OCI-LY3 (cell line): Measurements from ENCODE around the gene SIAH2.

Experiments
- H2AFZ ChIP-seq: fragments of 200-600, 300-600 bp; shearing (Covaris generic); 2 replicates; pipeline ENCODE4 v1.6.0; 2014; ENCODE audit warnings: antibody characterized with exemption, low read depth, low read length
- H3K27ac ChIP-seq: fragments of 200-600, 300-600 bp; sonication (generic); 2 replicates; pipeline ENCODE4 v1.5.1; 2014; ENCODE audit warnings: mild to moderate bottlenecking, low read length, moderate library complexity, mixed read lengths
- H3K27me3 ChIP-seq: fragments of 200-600, 300-600 bp; sonication (generic); 2 replicates; pipeline ENCODE4 v1.6.1; 2014; ENCODE audit warnings: low read depth, low read length, mixed read lengths
- H3K36me3 ChIP-seq: fragments of 200-600, 300-600 bp; sonication (generic); replicated peaks from 2 replicates; pipeline ENCODE3; 2014; ENCODE audit warnings: low read depth, low read length, mixed read lengths
- H3K4me1 ChIP-seq: fragments of 300-600, 200-600 bp; sonication (generic); 2 replicates; pipeline ENCODE4 v1.6.1; 2014; ENCODE audit warnings: low read length, mixed read lengths
- H3K4me2 ChIP-seq: fragments of 200-600, 300-600 bp; sonication (generic); 2 replicates; pipeline ENCODE4 v1.6.1; 2014; ENCODE audit warnings: low read length, mixed read lengths
- H3K4me3 ChIP-seq: fragments of 300-600, 200-600 bp; sonication (generic); 2 replicates; pipeline ENCODE4 v1.5.1; 2014; ENCODE audit warnings: antibody characterized with exemption, mild to moderate bottlenecking, low read length, moderate library complexity
- H3K79me2 ChIP-seq: fragments of 300-600, 200-600 bp; shearing (Covaris generic); 2 replicates; pipeline ENCODE4 v1.6.1; 2014; ENCODE audit warnings: mild to moderate bottlenecking, low read length, mixed read lengths
- H3K9ac ChIP-seq: fragments of 300-600, 200-600 bp; shearing (Covaris generic); 2 replicates; pipeline ENCODE4 v1.6.0; 2014; ENCODE audit warnings: mild to moderate bottlenecking, low read length, moderate library complexity
- H3K9me3 ChIP-seq: fragments of 200-600, 300-600 bp; shearing (Covaris generic); 2 replicates; pipeline ENCODE4 v1.6.1; 2014; ENCODE audit warnings: low read length, mixed read lengths; ENCODE audit not compliant: insufficient read depth
- H4K20me1 ChIP-seq: fragments of 200-600, 300-600 bp; sonication (generic); 2 replicates; pipeline ENCODE4 v1.6.1; 2016; ENCODE audit warnings: low read length, mixed read lengths; ENCODE audit not compliant: insufficient read depth
- EZH2phosphoT487 ChIP-seq: fragments of 200-600 bp; shearing (Covaris generic); IDR thresholded peaks from 2 replicates; pipeline ENCODE4 v1.6.1; 2018; ENCODE audit warnings: antibody characterized with exemption, mixed run types, low read depth
- TF ChIP-seq, protein P1 (sequence below): fragments of 200-600, 300-600 bp; sonication (generic); IDR thresholded peaks from 2 replicates; pipeline ENCODE4 v1.5.1; 2014; ENCODE audit warnings: antibody characterized with exemption, low read length, low read depth

The SIAH2 gene

DNA sequence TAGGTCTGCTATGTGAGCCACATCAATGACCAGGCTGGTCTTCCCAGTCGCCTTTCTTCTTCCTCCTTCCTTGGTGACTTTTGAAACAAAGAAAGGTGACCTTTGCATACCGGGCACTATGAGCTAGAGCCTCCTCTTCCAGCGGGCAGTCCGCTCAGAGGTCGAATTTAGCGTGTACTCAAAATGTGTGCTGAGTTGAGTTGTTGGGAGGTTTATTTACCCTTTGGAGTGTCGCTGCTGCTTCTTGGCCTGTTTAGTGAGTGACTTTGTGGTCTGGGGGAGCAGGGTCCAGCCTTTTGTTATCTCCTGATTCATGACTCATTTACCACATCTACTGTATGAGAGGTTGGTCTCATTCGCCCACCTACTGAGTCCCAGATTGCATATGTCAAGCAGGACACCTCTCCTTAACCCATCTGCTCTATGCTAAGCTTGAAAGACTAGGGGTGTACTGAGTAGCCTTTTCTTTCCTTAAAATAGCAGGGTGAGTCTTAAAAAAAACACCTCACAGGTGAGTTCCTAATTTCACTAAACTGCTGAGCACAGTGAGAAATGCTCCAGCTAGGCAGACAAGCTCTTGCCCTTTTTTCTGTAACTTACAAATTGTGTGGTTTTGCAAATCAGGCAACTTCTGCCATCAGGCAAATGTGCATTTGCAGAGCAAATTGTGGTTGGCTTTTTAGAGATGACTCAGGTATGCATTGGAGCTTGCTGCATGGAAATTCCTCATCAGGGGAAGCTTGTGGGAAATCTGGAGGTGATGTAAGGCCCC lies 3.2 kb upstream of the SIAH2 start:
- Histone ChIP-seq H3K79me2 (peaks cover 20% of the 10 kb centered on the region), H4K20me1 (peaks cover 6% of the 10 kb centered on the region), H2AFZ (no peak overlapping the region), H3K9ac (peak overlapping the region; percentile 27), H3K4me2 (peak overlapping the region; percentile 75), H3K4me3 (peak overlapping the region; percentile 95), H3K27me3 (peaks cover 16% of the 10 kb centered on the region), H3K36me3 (peaks cover 3% of the 10 kb centered on the region), H3K9me3 (no peaks in the 10 kb centered on the region), H3K4me1 (peaks cover 37% of the 10 kb centered on the region), H3K27ac (peak overlapping the region; percentile 59)
- TF ChIP-seq, protein P1, sequence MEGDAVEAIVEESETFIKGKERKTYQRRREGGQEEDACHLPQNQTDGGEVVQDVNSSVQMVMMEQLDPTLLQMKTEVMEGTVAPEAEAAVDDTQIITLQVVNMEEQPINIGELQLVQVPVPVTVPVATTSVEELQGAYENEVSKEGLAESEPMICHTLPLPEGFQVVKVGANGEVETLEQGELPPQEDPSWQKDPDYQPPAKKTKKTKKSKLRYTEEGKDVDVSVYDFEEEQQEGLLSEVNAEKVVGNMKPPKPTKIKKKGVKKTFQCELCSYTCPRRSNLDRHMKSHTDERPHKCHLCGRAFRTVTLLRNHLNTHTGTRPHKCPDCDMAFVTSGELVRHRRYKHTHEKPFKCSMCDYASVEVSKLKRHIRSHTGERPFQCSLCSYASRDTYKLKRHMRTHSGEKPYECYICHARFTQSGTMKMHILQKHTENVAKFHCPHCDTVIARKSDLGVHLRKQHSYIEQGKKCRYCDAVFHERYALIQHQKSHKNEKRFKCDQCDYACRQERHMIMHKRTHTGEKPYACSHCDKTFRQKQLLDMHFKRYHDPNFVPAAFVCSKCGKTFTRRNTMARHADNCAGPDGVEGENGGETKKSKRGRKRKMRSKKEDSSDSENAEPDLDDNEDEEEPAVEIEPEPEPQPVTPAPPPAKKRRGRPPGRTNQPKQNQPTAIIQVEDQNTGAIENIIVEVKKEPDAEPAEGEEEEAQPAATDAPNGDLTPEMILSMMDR: no peak
- TF ChIP-seq EZH2phosphoT487: no peak

DNA sequence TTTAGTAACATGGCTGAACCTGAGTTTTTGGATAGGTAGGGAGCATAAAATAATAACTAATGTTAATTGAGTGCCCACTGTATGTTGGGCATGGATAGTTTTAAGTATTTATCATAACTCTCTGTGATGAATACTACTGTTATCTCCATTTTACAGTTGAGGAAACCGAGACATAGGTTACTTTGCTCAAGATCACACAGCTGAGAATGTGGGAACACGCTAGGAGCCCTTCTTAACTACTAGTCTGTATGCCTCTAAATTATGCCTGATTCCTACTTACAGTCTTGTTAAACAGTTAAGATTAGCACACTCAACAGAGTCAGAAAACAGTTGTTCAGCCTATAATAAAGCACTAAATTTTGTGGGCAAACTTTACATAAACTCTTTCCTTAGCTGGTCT lies 2.0 kb upstream of the SIAH2 start:
- peaks cover 32% of the 10 kb centered on the region for H3K79me2 ChIP-seq
- H2AFZ ChIP-seq: no peak overlapping the region
- no peaks in the 10 kb centered on the region for H3K9me3 ChIP-seq
- peak overlapping the region; percentile 96; the same call in 1 of the 2 replicates for H3K9ac ChIP-seq
- no peak for TF ChIP-seq EZH2phosphoT487
- TF ChIP-seq, protein P1: no peak
- peaks cover 4% of the 10 kb centered on the region for H3K36me3 ChIP-seq
- peak overlapping the region; percentile 75 for H3K4me2 ChIP-seq
- peaks cover 17% of the 10 kb centered on the region for H4K20me1 ChIP-seq
- peaks cover 49% of the 10 kb centered on the region for H3K4me1 ChIP-seq
- H3K4me3 ChIP-seq: peak overlapping the region; percentile 95
- no peak overlapping the region for H3K27ac ChIP-seq
- H3K27me3 ChIP-seq: peaks cover 16% of the 10 kb centered on the region

DNA sequence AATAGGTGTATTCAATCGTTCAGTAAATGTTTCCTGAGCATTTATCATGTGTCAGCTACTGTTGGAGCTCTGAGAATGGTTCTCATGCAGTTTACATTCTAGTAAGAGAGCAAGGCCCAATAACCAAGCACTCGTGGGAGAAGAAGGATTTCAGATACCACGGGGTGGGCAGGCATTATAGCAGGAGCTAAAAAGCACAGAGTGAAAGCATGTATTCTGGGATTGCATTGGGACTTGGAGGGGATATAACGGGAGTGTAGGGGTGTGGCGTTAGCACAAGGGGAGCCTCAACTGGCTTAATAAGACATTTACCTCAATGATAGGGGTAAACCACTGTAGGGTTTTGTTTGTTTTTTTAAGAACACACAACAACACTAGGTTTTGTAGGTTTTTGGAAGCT lies 1.6 kb upstream of the SIAH2 start:
- Histone ChIP-seq H4K20me1 (peaks cover 21% of the 10 kb centered on the region), H3K4me1 (peaks cover 53% of the 10 kb centered on the region), H3K4me2 (peak overlapping the region; percentile 75), H3K27ac (no peak overlapping the region), H3K4me3 (peak overlapping the region; percentile 95), H3K9me3 (no peaks in the 10 kb centered on the region), H3K9ac (peak overlapping the region; percentile 96), H2AFZ (no peak overlapping the region), H3K27me3 (peaks cover 16% of the 10 kb centered on the region), H3K36me3 (peaks cover 4% of the 10 kb centered on the region), H3K79me2 (peaks cover 36% of the 10 kb centered on the region)
- TF ChIP-seq, protein P1: no peak
- no peak for TF ChIP-seq EZH2phosphoT487

DNA sequence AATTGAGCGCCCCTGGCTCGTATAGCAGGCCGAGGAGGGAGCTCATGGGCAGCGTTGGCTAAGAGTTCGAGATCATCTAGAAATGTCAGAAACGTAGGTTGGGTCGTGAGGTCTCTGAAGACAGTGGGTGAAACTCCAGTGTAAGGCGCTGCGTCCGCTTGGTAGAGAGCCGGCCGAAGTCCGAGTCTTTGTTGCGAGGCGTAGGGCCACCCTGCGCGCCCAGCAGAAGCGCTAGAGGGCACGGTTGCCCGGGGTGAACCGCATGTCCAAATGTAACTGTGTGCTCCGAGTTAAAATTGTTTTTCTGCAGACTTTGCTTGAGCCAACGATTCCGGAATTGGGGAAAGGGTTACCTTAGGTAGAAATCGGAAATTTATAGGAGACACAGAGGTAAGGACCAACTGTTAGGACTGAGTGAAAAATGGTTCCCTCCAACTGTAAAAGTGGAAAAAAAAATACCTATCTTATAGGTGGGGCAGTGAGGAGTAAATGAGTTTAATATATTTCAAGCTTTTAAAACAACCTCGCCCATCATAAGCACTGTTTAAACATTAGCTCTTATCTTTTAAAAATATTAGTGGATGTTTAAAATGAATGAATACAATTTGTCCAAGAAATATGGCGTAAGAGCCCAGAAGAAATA lies 993 bp upstream of the SIAH2 start:
- Histone ChIP-seq H3K9ac (peak overlapping the region; percentile 96), H3K9me3 (no peaks in the 10 kb centered on the region), H3K4me2 (peak overlapping the region; percentile 75), H3K27ac (peak overlapping the region; percentile 89), H3K27me3 (peaks cover 16% of the 10 kb centered on the region), H3K4me1 (peaks cover 59% of the 10 kb centered on the region), H3K4me3 (peak overlapping the region; percentile 95), H3K36me3 (peaks cover 9% of the 10 kb centered on the region), H2AFZ (peak overlapping the region; percentile 87), H4K20me1 (peaks cover 28% of the 10 kb centered on the region), H3K79me2 (peaks cover 42% of the 10 kb centered on the region)
- TF ChIP-seq, protein P1: peak; percentile 65
- TF ChIP-seq EZH2phosphoT487: no peak
